Measurements from ENCODE around the gene RARG. TPM values are rescaled to one million over a fixed set of nuclear protein-coding genes. Genes with fewer than 3 reads are reported as not detected.

Gene RARG
- total and polyA plus RNA-seq, 2 of the 4 experiments (the other 2 are of a cell fraction) = 7.9 to 30.9 TPM

- Histone ChIP-seq H3K56ac (ENCODE audit: extremely low read depth, insufficient read depth, low read length) (peak within 1 kb of the TSS; percentile 59; the same call in 1 of the 2 replicates), H3K27ac (ENCODE audit: insufficient read depth, low read length) (peak within 1 kb of the TSS; percentile 55; the same call in 1 of the 2 replicates), H3K4me3 (ENCODE audit: insufficient read depth, low read depth, low read length) (no peak within 1 kb of the TSS), H2AK5ac (ENCODE audit: low read depth, low read length) (peak within 1 kb of the TSS; percentile 66), H2BK5ac (ENCODE audit: low read depth, low read length, poor library complexity, severe bottlenecking) (peak within 1 kb of the TSS; percentile 61), H4K8ac (ENCODE audit: low read depth in 2 of 2, low read length in 2 of 2) (peak within 1 kb of the TSS; percentile 12 to 82), H3K79me1 (ENCODE audit: low read depth in 1 of 2, low read length in 2 of 2) (peaks cover 0 to 2% of the 10 kb centered on the region in 2 experiments; a peak in 2 of 4 replicates), H3K9ac (ENCODE audit: low read depth, low read length) (peak within 1 kb of the TSS; percentile 12; the same call in 1 of the 2 replicates), H2BK20ac (ENCODE audit: low read depth, low read length) (peak within 1 kb of the TSS; percentile 73), H3K27me3 (ENCODE audit: control insufficient read depth, insufficient read depth, low read length) (no peaks in the 10 kb centered on the region), H4K5ac (ENCODE audit: low read depth, low read length) (peak within 1 kb of the TSS; percentile 70), H4K20me1 (ENCODE audit: insufficient read depth, low read length) (no peaks in the 10 kb centered on the region), H3K4me2 (ENCODE audit: low read depth, low read length) (no peak within 1 kb of the TSS; the same call in 1 of the 2 replicates), H3K23ac (ENCODE audit: low read depth, low read length) (peak within 1 kb of the TSS; percentile 56), H2AFZ (replicated peaks; ENCODE audit: low read length, poor library complexity) (peak within 1 kb of the TSS; percentile 69), H3K9me1 (ENCODE audit: insufficient read depth, low read length) (peaks cover 20% of the 10 kb centered on the region), H2BK120ac (ENCODE audit: low read depth, low read length) (peak within 1 kb of the TSS; percentile 88), H2BK15ac (ENCODE audit: low read depth, low read length) (peak within 1 kb of the TSS; percentile 38; the same call in 1 of the 3 replicates), H3K4ac (ENCODE audit: low read depth, low read length) (peak within 1 kb of the TSS; percentile 88), H3K36me3 (ENCODE audit: control insufficient read depth, insufficient read depth, low read length) (peaks cover 23% of the 10 kb centered on the region), H2AK9ac (replicated peaks; ENCODE audit: low read depth, low read length, poor library complexity) (peak within 1 kb of the TSS; percentile 82), H3K14ac (replicated peaks; ENCODE audit: low read depth, low read length) (peak within 1 kb of the TSS; percentile 83), H3K4me1 (ENCODE audit: control insufficient read depth, insufficient read depth, low read length) (peaks cover 8% of the 10 kb centered on the region), H3K9me3 (ENCODE audit: control insufficient read depth, insufficient read depth, low read length) (no peaks in the 10 kb centered on the region), H3K18ac (ENCODE audit: low read depth, low read length) (peak within 1 kb of the TSS; percentile 62), H4K91ac (ENCODE audit: insufficient read depth, low read depth, low read length) (peak within 1 kb of the TSS; percentile 76)
- in situ Hi-C loops (cut with MboI; ENCODE audit: low sequenced_read_pairs) = no loop called here
- ATAC-seq (ENCODE audit: low read depth) (no peak), DNase-seq (no peak)
- WGBS, 2 experiments (ENCODE audit: extremely low coverage in 2 of 2, insufficient read length in 1 of 2) = 67% methylated on average over 2 of the region's 5 CpGs; no CpG with 5 or more reads in 1 of the 2 experiments
- no TSS peak for BruUV-seq (replicated peaks)
- dilution Hi-C loops (cut with HindIII; ENCODE audit: low sequenced_read_pairs, unreplicated experiment) = no loop called here
- ChIA-PET CTCF (interaction anchor here (1.6 kb wide), 1 partner anchor 10 kb away, joined by 4 read pairs; no protein-coding TSS in a partner anchor), POLR2A (ENCODE audit: unreplicated experiment) (no interaction called here)
- TF ChIP-seq NFE2L2 (IDR thresholded peaks at IDR 0.05; ENCODE audit: low read depth, low read length) (no peak), POLR2A (IDR thresholded peaks at IDR 0.05; ENCODE audit: low read depth, low read length) (no peak), CEBPB (IDR thresholded peaks at IDR 0.05; ENCODE audit: low read depth, low read length) (no peak), CHD1 (IDR thresholded peaks at IDR 0.05; ENCODE audit: low read depth, low read length) (no peak), RFX5 (IDR thresholded peaks at IDR 0.05; ENCODE audit: low read depth, low read length) (no peak), MXI1 (IDR thresholded peaks at IDR 0.05; ENCODE audit: borderline replicate concordance, low read depth, low read length) (no peak), RCOR1 (IDR thresholded peaks at IDR 0.05; ENCODE audit: insufficient replicate concordance, low read length) (no peak), ELK1 (IDR thresholded peaks at IDR 0.05; ENCODE audit: borderline replicate concordance, low read depth, low read length) (no peak), CTCF (conservative IDR thresholded peaks at IDR 0.05; ENCODE audit: low read depth, low read length) (no peak), USF2 (IDR thresholded peaks at IDR 0.05; ENCODE audit: low read depth, low read length) (no peak), RAD21 (IDR thresholded peaks at IDR 0.05; ENCODE audit: low read length) (no peak)
- intact Hi-C loops (cut with micrococcal nuclease) = no loop called here
Observed at GRCh38 chr12:53207042-53207441, 25.0 kb downstream of the RARG start, which contains the start of gene ITGB7. Gene ITGB7, minus strand, starts transcription at chr12:53207251. Its CDS starts 6,808 bp downstream, at chr12:53200443.
